AG10803 (cell line): ENCODE measurements around the gene TBC1D16.
"Not testable (repeated sequence)": the region's sequence is repeated elsewhere in the genome, so short reads cannot be mapped to it uniquely, and the experiment has no call there.

ENCODE experiments used
- DNase-seq: peaks from one replicate; pipeline ENCODE4 v3.0.0; 2010; ENCODE audit warnings: low read depth
- H3K4me3 ChIP-seq: 2 replicates; pipeline ENCODE4 v1.5.1; 2011; ENCODE audit warnings: mild to moderate bottlenecking, low read length, control low read depth
- TF ChIP-seq, protein P1 (sequence below): conservative IDR thresholded peaks from 2 replicates; pipeline ENCODE4 v1.5.1; 2011; ENCODE audit warnings: mild to moderate bottlenecking, low read length, control low read depth, inconsistent platforms

TBC1D16 gene

DNA sequence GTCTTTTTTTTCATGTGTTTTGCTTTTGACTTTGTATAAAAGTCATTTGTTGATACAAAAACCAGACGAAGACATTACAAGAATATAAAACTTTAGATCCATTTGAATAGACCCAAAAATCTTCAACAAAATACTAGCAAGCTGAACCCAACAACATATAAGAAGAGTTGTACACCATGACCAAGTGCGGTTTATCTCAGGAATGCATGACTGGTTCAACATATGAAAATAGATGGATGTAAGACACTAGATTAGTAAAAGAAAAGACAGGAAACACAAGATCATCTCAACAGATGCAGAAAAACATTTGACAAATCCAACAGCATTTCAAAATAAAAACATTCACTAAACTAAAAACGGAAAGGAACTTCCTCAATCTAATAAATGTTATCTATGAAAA is 69.0 kb downstream of the TBC1D16 start:
- DNase-seq: no peak
- H3K4me3 ChIP-seq: no peak overlapping the region
- TF ChIP-seq, protein P1, sequence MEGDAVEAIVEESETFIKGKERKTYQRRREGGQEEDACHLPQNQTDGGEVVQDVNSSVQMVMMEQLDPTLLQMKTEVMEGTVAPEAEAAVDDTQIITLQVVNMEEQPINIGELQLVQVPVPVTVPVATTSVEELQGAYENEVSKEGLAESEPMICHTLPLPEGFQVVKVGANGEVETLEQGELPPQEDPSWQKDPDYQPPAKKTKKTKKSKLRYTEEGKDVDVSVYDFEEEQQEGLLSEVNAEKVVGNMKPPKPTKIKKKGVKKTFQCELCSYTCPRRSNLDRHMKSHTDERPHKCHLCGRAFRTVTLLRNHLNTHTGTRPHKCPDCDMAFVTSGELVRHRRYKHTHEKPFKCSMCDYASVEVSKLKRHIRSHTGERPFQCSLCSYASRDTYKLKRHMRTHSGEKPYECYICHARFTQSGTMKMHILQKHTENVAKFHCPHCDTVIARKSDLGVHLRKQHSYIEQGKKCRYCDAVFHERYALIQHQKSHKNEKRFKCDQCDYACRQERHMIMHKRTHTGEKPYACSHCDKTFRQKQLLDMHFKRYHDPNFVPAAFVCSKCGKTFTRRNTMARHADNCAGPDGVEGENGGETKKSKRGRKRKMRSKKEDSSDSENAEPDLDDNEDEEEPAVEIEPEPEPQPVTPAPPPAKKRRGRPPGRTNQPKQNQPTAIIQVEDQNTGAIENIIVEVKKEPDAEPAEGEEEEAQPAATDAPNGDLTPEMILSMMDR: no peak

DNA sequence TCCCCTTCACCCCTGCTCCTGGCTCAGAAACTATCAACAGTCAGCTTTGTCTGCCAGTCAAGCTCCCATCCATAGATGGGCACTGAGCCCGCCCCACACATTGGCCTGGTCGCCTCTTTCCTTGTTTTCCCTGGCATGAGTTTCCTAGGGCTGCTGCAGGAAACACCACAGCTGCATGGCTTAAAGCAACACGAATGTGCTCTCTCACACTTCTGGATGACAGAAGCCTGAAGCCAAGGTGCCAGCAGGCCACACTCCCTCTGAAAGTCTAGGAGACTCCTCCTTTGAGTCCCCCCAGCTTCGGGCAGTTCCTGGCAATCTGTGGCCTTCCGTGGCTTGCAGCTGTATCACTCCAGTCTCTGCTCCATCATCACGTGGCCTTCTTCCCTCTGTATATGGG is 69.9 kb downstream of the TBC1D16 start:
- TF ChIP-seq, protein P1: no peak
- DNase-seq: no peak
- no peak overlapping the region for H3K4me3 ChIP-seq

DNA sequence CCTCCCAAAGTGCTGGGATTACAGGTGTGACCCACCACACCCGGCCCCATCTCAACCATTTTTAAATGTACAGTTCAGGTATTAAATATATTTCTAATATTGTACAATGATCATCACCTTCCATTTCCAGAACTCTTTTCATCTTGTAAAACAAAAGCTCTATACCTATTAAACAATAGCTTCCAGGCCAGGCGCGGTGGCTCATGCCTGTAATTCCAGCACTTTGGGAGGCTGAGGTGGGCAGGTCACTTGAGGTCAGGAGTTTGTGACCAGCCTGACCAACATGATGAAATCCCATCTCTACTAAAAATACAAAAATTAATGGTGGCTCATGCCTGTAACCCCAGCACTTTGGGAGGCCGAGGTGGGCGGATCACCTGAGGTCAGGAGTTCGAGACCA is 73.2 kb downstream of the TBC1D16 start:
- not testable (repeated sequence) for DNase-seq, H3K4me3 ChIP-seq

DNA sequence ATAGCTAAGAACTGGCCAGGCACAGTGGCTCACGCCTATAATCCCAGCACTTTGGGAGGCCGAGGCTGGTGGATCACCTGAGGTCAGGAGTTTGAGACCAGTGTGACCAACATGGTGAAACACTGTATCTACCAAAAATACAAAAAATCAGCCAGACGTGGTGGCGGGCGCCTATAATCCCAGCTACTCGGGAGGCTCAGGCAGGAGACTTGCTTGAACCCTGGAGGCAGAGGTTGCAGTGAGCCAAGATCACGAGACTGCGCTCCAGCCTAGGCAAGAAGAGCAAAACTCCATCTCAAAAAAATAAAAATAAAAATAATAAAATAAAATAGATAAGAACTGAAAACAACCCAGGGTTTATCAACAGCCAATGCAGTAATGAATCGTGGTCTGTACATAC is 74.1 kb downstream of the TBC1D16 start:
- DNase-seq, H3K4me3 ChIP-seq: not testable (repeated sequence)

DNA sequence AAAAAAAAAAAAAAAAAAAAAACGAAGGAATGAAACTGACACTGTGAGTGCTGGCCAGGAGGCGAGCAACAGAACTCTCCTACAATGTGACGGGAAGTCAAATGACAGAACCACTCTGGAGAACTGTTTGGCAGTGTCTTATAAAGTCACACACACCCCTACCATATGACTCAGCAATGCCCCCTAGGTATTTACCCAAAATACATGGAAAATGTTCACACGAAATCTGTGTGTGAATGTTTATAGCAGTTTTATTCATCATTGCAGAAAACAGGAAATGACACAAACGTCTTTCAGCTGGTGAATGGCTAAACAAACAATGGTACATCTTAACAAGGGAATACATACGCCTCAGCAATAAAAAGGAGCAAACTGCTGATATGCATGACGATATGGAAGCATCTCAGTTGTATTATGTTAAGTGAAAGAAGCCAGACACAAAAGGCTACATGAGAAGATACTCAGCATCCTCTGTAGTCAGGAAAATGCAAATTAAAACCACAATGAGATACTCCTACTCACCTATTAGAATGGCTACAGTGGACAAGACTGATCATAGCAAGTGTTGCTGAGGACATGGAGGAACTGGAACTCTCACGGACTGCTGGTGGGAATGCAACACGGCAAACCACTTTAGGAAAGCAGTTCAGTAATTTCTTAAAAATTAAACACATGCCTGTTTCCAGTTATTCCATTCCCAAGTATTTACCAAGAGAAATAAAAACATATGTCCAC is 74.7 kb downstream of the TBC1D16 start:
- H3K4me3 ChIP-seq: no peak overlapping the region
- TF ChIP-seq, protein P1: no peak
- DNase-seq: no peak

DNA sequence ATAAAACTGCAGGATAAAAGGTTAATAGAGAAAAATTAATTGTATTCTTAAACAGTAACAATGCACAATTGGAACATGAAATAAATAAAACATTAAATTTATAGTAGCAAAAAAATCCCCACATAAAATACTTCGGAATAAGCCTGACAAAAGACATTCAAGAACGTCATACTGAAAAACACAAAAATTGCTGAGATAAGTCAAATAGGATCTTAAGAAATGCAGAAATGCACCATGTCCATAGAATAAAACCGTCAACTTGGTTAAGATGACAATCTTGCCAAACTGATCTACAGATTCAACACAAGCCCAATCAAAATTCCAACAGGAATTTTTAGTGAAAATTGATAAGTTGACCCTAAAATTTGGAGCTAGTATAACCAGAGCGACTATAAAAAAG is 76.6 kb downstream of the TBC1D16 start:
- TF ChIP-seq, protein P1: no peak
- no peak overlapping the region for H3K4me3 ChIP-seq

DNA sequence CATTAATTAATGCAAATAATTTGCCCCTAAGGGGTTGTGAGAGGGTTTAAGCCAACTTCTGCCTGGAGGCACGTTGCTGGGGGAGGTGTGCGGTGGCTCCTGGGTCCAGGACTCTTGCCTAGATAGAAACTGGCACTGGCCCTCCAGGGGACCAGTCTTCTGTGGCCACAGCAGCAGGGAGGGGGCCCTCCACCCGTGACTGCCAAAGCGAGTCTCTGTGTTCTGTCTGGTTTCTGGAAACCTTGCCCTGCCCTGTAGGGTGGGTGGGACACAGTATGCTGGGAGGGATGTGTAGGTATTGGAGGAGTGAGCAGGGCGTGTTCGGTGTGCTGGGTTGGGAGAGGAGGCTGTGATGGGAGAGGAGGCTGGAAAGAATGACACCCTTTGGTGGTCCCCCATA is 78.8 kb downstream of the TBC1D16 start:
- TF ChIP-seq, protein P1: no peak
- DNase-seq: no peak
- no peak overlapping the region for H3K4me3 ChIP-seq

More for the DNA sequence above, 76.6 kb downstream of the TBC1D16 start:
- no peak for DNase-seq

DNA sequence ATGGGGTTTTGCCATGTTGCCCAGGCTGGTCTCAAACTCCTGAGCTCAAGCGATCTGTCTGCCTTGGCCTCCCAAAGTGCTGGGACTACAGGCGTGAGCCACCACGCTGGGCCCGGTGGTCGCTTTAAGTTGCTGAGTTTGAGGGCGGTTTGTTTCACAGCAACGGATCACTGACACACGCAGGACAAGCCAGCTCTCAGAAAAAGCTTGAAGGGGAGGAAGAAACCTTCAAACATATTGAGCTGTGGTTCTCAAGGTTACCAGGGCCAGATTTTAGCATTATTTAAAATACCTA is 79.3 kb downstream of the TBC1D16 start:
- not testable (repeated sequence) for H3K4me3 ChIP-seq, DNase-seq

DNA sequence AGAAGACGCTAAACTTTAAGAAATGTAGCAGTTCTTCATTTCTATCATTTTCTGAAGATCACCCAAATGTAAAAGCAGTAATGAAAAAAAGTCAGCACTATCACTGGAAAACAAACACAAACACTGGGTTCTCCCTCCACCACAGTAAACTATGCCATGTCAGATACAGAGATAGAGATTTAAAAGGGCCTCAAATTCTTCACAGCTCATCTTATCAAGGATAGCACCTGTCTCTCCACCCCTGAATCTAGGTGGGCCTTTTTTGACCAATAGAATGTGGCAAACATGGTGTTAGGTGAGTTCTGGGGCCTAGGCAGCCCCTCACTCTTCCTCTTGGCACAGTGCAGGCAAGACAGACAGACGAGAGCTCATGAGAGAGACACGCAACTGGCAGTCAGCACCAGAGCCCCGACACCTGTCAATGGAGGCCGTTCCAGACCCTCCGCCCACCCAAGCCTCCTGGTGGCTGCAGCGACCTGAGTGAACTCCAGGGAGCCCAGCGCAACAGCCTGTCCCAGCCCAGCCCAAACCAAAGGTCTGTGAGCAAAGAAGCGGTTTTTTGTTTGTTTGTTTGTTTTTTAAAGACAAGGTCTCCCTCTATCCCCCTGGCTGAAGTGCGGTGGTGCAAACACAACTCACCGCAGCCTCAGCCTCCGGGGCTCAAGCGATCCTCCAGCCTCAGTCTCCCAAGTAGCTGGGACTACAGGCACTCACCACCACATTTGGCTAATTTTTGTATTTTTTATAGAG is 79.8 kb downstream of the TBC1D16 start:
- no peak overlapping the region for H3K4me3 ChIP-seq
- TF ChIP-seq, protein P1: no peak
- DNase-seq: no peak
